Measurements from ENCODE around the gene DGAT2.

Gene DGAT2

DNA sequence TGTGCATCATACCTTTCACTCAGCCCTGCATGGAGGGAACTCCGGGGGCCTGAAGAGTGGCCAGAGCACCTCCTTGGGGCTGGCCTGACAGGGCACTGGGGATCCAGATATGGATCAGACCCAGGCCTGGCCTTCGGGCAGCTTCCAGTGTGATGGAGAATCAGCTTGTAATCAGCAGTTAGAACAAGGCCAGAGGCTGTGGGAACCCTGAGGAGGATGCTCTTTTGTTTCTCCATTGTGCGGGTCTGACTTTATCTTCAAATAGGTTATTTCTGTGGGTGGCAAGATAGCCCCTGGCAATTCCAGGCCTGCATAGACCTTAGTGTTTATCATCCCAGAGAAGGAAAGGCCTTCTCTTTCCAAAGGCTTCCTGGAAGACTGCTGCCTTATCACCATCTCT lies 12.3 kb downstream of the DGAT2 start:
- no peak for DNase-seq (ENCODE audit: low read depth in 2 of 2)

DNA sequence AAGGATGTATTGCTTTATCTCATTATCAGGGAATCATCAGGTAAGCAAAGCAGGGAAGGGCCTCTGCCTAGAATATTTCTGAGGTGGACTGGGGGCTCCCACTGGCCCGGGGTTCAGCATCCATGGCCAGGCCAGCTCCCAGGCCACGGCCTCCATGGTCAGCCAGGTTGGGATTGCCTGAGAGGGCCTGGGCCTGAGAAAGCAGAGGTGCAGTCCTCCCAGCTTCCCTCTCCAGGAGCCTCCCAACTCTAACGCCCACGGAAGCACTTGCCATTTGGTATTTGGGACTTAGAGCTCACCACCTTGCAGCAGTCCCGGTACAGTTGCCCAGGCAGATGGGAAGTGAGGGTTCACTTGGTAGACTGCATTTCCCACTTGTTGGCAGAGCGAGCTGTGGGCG lies 12.7 kb downstream of the DGAT2 start:
- no peak for DNase-seq (ENCODE audit: low read depth in 2 of 2)

DNA sequence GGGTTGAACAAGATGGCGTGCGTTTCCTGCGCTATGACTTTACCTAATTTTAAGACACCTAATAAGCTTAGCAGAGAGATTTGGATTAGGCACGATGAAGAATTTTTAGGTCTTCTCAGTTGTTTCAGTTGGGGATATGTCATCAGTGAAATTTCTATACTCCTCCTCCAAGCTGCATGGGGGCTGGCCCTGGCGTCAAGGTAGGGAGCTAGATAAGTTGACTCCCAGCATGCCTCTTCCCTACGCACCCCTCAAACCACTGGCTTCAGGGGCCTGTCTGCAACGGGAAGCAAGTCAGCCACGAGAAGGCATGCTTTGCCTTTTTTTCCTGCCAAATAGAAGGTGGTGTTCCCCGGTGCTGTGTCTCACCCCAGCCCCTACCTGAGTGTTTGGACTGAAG lies 13.3 kb downstream of the DGAT2 start:
- no peak for DNase-seq (ENCODE audit: low read depth in 2 of 2)

DNA sequence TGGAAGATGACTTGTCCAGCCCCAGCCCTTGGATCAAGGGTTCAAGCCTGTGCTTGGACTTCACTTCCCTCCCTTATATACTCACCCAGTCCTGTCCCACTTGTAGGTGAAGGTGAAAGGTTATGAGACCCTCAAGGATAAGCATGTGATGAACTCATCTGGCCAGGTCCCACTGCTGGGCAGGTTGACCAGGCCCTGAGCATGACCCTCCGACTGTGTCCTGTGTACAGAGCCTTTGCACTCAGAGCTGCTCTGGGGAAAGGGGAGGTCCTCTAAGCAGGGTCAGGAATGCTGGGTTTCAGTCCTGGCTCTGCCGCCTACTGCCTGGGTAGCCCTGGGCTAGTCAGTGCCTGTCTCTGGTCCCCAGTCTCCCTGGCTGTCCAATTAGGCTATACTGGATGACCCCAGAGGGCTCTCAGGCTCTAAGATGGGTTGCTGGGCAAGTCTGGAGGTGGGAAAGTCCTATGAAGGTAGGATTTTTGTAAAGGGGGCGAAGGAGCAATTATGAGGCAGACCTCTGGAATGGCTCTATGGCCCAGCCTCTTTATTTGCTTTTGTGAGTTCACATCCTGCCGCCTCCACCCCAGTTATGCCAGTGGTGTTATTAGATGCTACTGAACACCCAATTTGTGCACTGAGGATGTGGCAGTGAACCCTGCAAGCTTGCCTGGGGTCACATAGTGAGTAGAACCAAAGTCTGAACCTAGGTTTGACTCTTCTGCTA lies 14.1 kb downstream of the DGAT2 start:
- DNase-seq (ENCODE audit: low read depth in 2 of 2) = no peak

DNA sequence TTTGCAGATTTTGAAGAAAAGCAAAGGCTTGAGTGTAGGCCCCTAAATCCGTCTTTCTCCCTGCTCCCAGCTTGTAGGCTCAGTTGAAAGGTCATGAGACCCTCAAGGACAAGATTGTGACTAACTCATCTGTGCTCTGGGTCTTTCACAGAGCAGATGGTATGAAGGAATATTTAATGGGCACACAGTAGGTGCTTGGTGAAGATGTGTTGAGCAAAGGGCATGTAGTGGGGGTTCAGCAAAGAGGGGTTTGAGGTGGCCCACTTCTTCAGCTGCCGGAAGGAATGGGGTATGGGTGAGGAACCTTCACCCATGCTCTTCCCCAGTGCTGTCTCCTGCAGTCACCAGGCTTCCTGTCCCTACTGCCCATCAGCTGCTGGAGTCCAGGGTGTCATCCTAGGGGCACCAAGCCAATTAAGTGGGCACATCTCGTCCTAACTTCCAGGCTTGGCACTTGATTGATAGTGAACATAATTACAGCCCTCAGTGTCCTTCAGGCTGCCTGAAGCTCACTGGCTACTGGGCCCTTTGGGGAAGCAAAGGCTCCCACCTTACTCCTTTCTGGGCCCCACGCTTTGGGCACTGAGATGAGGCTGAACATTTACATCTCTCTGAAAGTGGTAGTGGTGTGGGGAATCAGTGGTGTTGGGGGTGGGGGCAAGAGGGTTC lies 15.0 kb downstream of the DGAT2 start:
- DNase-seq (ENCODE audit: low read depth in 2 of 2) = no peak

DNA sequence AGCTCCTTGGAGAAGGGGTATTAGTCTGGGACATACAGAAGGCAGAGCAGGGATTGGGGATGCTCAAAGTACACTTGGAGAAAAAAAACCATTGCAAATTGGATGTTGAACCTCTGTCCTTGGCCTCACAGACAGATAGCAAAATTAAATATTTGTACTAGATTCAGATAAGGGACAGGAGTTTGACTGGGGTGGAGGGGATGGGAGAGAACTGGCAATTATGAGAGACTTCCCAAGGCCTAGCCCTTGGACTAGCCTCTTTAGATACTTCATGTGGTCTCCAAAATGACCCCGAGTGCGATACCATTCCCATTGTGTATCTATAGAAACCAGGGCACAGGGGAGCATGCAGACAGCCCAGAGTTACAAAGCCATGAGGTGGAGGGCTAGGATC lies 15.5 kb downstream of the DGAT2 start:
- no peak for DNase-seq (ENCODE audit: low read depth in 2 of 2)

DNA sequence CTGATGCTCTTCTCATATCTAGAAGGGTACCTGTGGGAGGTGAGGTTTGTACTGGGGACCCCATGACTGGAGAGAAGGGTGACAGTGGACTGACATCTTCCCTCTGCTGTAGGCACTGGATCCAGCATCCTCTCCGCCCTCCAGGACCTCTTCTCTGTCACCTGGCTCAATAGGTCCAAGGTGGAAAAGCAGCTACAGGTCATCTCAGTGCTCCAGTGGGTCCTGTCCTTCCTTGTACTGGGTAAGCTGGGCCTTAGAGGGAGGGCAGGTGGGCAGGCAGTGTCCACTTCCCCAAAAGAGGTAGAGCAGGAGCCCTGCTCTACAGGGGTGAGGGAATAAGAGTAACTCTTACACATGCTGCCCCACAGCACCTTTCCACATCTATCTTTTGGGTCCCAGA lies 15.9 kb downstream of the DGAT2 start:
- no peak for DNase-seq (ENCODE audit: low read depth in 2 of 2)

DNA sequence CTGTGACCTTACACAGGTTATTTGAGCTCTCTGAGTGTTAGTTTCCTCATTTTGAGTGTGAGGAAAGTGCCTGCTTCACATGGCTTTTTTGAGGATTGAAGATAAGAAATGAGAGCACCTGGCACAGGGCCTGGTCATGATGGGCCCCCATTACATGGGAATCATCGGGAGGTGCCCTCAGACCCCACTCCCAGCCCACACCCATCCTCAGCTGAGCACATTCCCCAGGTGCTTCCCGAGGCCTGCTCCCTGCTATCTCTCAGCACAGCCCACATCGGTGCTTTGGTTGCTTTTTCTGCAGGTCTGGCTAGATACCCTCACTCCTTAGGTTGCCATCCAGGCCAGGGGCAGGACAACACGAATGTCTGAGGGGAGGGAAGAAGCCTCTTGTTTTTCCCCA lies 16.6 kb downstream of the DGAT2 start:
- DNase-seq (ENCODE audit: low read depth in 2 of 2) = no peak

DNA sequence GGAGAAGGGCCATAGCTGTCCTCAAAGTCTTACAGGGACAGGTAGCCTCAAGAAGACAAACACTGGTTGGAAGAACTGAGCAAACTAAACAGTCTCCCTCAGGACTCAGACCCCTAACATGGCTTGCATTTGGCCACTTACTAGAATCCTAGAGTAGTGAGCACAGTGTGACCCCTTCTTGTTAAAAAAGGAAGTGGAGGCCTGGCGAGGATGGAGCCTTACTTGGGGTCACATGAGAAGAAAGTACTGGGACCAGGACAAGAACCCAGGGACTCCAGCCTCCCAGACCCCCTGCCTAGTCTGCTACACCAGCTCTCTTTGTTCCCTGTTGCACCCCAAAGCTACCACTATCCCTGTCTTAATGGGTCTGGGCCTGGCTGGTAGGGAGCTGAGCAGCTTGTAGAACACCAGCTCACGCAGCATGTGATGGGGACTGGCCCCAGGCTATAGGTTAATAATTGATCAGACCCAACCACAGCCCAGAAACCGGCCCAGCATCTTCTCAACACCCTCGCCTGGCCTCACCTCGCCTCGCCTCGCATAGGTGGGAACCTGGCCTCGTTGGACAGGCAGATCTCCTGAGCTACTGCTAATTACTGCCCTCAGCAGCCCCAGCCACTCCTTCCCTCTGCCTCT lies 17.6 kb downstream of the DGAT2 start:
- no peak for DNase-seq (ENCODE audit: low read depth in 2 of 2)

DNA sequence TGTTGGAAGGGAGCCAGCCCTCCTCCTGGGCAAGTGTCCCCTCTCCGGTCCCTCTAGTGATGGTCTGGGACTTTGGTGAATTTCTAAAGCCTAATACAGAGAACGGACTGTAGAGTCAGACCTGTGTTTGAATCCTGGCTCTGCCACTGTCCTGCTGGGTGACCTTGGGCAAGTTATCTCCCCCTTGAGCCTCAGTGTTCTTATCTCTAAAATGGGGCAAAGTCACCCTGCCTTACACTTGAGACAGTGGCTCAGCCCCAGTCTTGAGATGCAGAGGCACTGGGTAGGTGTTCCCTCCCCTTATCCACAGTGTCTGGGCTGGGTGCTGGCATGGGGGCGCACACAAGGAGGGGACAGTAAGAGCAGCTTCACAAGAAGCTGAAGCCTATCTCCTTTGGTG lies 20.9 kb downstream of the DGAT2 start:
- DNase-seq (ENCODE audit: low read depth in 2 of 2) = no peak

DNA sequence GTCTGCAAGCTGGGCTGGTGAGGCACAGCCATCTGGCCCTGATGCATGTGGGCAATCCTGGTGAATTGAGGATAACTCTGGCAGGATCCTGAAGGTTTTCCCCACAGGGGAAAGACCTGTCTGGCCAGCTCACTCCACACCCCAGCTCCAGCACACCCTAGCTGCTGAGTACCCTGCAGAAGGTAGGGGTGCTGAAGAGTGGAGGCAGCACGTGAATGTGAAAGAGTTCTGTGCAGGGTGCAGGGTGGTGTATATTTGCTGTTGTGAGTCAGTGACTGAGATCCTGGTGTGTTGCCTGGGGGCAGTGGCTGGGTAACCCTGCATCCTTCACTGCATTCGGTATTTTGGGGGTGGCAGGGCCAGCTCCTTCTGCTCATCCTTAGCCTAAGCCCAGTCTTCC lies 22.4 kb downstream of the DGAT2 start:
- DNase-seq (ENCODE audit: low read depth in 2 of 2) = no peak

DNA sequence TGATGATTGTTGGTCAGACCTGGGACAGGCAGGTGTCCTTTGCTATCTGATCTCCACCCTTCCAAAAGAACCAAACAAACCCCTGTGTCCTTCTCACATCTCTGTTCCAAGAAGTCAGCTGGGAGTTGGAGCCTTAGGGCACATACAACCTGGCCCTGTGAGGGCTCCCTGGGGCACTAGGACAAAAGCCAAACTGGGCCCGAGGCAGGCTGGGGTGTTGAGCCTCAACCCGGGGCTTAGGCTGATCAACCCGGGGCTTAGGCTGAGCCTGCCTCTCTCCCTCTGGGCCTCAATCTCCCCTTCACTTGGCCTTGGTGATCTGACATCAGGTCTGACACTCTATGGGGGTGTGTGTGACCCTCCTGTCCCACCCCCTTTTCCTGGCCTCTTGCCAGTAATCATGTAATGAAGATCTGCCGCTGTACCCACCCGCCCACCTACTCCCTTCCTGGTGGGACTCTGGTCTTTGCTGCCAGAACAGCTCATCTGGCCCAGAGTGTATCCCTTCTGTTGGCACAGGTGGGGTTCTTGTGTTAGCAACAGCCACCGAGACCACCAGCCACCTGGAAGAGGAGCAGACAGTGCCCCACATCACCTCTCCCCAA lies 23.7 kb downstream of the DGAT2 start:
- no peak for DNase-seq (ENCODE audit: low read depth in 2 of 2)

DNA sequence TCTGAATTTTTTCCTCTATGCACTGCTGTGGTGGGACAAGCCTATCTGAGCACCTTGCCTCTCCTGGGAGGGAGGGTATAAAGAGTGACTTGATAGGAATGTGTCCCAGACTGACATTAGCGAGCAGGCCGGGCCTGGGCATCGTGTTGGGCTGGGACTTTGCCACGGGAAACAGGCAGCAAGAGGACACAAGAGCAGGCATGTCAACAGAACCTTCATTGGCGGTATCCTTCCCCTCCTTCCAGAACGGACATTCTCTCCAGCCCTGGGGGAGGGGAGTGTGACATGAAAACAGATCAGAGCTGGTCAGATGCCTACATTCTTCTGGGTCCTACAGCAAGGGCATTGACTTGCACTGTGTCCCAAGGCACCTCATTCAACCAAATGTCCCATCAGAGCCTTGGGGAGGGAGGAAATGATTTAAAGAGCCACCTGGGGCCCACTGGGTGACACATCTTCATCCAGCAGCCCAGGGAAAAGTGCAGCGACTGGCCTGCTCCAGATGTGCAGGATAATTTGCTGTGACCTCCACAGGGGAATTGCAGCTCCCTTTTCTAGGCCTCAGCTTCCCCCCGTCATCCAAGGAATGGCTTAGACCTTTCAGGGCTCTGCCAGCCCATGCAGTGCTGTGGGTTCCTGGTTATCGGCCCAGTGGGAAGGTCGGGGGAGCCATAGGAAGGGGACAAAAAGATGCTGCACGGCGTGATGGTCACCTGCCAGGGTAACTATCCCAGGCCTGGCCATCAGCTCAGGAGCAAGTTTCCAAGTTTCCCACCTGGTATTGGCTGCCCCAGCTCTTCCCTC lies 24.6 kb downstream of the DGAT2 start:
- DNase-seq (ENCODE audit: low read depth in 2 of 2) = no peak

DNA sequence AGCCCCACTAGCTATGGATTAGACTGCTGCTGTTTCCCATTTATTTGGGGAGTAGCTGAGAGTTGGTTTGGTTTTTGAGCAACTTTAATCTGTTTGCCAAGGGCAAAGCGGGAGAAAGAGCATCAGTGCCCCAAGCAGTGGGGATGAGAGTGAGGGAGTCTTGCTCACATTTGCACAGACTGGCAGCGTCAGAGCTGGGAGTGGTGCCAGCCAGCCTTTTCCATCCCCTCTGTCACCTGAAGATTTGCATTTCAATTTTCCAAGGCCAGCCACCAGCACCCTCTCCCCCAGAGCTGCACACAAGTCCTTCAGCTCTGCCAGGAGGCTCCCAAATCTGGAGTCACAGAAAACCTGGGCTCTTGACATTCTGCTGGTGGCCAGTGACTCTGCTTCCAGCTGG lies 25.4 kb downstream of the DGAT2 start:
- DNase-seq (ENCODE audit: low read depth in 2 of 2) = no peak

DNA sequence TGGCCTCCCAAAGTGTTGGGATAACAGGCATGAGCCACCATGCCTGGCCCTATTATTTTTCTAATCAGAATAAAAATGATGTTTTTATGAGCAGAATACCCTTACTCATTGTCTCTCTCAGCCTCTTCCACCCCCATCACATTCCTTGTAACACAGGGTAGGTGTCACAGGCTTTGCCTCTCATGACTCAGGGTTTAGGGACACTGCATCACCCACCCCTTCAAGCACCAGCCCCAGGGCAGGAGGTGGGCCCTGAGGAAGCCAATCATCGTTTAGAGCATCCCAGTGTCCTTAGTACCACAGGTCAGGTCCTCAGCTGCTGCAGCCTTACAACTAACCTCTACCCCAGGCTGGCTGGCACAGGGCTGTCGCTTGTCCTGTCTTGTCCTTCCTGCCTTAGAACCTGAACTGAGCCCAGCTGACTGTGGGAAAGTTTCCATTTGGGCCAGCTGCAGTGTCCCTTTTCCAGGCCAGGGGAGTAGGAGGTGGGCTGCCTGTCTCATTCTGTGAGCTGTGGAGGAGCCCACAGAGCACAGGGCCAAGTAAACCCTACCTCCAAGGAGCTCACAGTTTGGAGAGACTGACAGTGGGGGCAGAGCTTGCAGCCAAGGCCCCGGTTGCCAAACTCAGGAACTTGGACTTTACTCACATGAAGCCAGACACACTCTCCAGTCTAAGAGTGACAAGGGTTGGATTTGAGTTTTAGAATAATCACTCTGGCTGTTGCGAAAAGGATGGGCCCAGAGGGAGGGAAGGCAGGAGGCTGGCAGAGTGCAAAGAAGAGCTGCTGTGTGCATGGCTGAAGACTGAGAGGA lies 26.9 kb downstream of the DGAT2 start:
- no peak for DNase-seq (ENCODE audit: low read depth in 2 of 2)

DNA sequence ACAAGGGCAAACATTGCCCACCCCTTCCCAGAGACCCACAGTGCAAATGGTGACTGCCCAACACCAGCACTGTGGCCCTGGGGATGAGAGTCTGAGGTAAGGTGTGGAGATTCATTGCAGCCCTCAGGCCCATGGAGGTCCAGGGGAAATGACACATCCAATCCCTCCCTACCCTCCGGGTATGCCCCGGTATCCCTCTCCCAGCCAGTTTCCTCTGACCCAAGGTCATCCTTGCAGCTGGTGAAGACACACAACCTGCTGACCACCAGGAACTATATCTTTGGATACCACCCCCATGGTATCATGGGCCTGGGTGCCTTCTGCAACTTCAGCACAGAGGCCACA lies 27.5 kb downstream of the DGAT2 start:
- no peak for DNase-seq (ENCODE audit: low read depth in 2 of 2)

DNA sequence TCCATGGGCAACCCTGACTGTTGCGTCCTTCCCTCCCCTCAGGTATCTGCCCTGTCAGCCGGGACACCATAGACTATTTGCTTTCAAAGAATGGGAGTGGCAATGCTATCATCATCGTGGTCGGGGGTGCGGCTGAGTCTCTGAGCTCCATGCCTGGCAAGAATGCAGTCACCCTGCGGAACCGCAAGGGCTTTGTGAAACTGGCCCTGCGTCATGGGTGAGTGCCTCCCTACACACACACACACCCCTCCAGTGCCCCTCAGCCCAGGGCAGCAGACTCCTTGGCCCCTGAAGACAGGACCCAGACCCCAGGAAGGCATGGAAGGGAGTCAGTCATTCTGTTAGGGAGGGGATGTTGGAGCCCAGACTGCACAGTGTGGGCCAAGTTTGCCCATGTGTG lies 28.5 kb downstream of the DGAT2 start:
- no peak for DNase-seq (ENCODE audit: low read depth in 2 of 2)

DNA sequence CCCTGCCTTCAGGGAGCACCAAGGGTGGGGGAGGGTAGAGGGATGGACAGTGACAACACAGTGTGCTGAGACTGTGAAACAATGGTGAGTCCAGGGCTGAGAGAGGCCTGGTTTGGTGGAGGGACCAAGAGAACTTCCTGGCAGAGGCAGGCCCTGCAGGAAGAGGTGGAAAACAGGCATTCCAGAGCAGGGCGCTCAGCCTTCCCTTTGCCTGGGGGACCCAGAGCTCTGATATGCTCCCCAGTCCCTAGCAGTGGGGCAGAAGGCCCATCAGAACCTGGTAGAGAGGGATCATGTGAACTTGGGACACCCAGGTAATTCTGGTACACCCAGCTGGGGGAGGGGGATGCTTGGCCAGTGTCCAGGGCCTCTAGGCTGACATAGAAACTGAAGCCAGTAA lies 29.2 kb downstream of the DGAT2 start:
- DNase-seq (ENCODE audit: low read depth in 2 of 2) = no peak

DNA sequence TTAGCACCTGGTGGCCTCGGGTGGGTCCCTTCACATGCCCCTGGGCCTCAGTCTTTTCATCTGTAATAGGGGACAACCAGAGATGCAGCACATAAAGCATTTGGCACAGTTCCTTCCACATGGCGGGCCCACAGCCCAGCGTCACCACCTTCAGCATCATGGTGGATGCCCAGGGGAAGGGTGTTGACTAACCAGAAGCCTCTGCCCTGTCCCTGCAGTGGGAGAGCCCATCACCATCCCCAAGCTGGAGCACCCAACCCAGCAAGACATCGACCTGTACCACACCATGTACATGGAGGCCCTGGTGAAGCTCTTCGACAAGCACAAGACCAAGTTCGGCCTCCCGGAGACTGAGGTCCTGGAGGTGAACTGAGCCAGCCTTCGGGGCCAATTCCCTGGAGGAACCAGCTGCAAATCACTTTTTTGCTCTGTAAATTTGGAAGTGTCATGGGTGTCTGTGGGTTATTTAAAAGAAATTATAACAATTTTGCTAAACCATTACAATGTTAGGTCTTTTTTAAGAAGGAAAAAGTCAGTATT lies 31.6 kb downstream of the DGAT2 start:
- no peak for DNase-seq (ENCODE audit: low read depth in 2 of 2)

DNA sequence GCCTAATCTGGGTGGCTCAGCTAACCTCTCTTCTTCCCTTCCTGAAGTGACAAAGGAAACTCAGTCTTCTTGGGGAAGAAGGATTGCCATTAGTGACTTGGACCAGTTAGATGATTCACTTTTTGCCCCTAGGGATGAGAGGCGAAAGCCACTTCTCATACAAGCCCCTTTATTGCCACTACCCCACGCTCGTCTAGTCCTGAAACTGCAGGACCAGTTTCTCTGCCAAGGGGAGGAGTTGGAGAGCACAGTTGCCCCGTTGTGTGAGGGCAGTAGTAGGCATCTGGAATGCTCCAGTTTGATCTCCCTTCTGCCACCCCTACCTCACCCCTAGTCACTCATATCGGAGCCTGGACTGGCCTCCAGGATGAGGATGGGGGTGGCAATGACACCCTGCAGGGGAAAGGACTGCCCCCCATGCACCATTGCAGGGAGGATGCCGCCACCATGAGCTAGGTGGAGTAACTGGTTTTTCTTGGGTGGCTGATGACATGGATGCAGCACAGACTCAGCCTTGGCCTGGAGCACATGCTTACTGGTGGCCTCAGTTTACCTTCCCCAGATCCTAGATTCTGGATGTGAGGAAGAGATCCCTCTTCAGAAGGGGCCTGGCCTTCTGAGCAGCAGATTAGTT lies 32.3 kb downstream of the DGAT2 start:
- DNase-seq (ENCODE audit: low read depth in 2 of 2) = no peak
